Neutrophil (primary cell): ENCODE measurements around the gene CNKSR3.

Experiments
- H3K27ac ChIP-seq: fragments of 200-600 bp; sonication (generic); 2 replicates; pipeline ENCODE4 v1.5.1; 2016; ENCODE audit warnings: mild to moderate bottlenecking, moderate library complexity
- H3K27me3 ChIP-seq: fragments of 200-600 bp; sonication (generic); 2 replicates; pipeline ENCODE4 v1.6.0; 2016; ENCODE audit warnings: mild to moderate bottlenecking
- H3K36me3 ChIP-seq: fragments of 200-600 bp; sonication (generic); 2 replicates; pipeline ENCODE4 v1.5.1; 2017
- H3K4me1 ChIP-seq, 2 experiments: fragments of 200-600 bp in 1 of 2; sonication (generic) in 1 of 2; 1 replicate in 1 of 2; 2 replicates in 1 of 2; pipeline versions ENCODE4 v1.5.1 to v1.6.1; 2013 to 2016; ENCODE audit warnings: low read depth in 1 of 2, low read length in 1 of 2, mild to moderate bottlenecking in 1 of 2, moderate library complexity in 1 of 2; ENCODE audit not compliant: control insufficient read depth in 1 of 2, insufficient read depth in 1 of 2
- H3K4me3 ChIP-seq, 2 experiments: fragments of 200-600 bp in 1 of 2; sonication (generic) in 1 of 2; 1 replicate in 1 of 2; 2 replicates in 1 of 2; pipeline ENCODE4 v1.5.1; 2013 to 2016; ENCODE audit warnings: low read depth in 1 of 2, low read length in 1 of 2, mild to moderate bottlenecking in 1 of 2, moderate library complexity in 1 of 2
- H3K9me3 ChIP-seq: fragments of 200-600 bp; sonication (generic); 2 replicates; pipeline ENCODE4 v1.5.1; 2016
- TF ChIP-seq, protein P1 (sequence below): fragments of 200-600 bp; sonication (generic); IDR thresholded peaks from 2 replicates; pipeline ENCODE4 v1.5.1; 2016; ENCODE audit warnings: antibody characterized with exemption

Gene CNKSR3

DNA sequence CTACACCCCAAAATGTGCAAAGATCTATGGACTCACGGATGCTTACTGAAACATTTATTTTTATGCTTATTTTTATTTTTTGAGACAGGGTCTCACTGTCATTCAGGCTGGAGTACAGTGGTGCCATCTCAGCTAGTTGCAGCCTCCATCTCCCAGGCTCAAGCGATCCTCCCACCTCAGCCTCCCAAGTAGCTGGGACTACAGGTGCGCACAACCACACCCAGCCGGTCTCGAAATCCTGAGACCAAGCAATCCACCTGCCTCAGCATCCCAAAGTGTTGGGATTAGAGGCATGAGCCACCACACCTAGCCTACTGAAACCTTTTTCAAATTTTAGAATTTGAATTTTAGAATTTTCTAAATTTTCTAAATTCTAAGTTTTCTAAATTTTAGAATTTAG is 103.0 kb downstream of the CNKSR3 start:
- H3K4me1 ChIP-seq, result no peaks in the 10 kb centered on the region
- no peak overlapping the region for H3K27ac ChIP-seq
- H3K36me3 ChIP-seq, result no peaks in the 10 kb centered on the region
- no peaks in the 10 kb centered on the region for H3K27me3 ChIP-seq
- H3K9me3 ChIP-seq, result no peaks in the 10 kb centered on the region
- TF ChIP-seq, protein P1, sequence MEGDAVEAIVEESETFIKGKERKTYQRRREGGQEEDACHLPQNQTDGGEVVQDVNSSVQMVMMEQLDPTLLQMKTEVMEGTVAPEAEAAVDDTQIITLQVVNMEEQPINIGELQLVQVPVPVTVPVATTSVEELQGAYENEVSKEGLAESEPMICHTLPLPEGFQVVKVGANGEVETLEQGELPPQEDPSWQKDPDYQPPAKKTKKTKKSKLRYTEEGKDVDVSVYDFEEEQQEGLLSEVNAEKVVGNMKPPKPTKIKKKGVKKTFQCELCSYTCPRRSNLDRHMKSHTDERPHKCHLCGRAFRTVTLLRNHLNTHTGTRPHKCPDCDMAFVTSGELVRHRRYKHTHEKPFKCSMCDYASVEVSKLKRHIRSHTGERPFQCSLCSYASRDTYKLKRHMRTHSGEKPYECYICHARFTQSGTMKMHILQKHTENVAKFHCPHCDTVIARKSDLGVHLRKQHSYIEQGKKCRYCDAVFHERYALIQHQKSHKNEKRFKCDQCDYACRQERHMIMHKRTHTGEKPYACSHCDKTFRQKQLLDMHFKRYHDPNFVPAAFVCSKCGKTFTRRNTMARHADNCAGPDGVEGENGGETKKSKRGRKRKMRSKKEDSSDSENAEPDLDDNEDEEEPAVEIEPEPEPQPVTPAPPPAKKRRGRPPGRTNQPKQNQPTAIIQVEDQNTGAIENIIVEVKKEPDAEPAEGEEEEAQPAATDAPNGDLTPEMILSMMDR, result no peak
- no peak overlapping the region for H3K4me3 ChIP-seq

DNA sequence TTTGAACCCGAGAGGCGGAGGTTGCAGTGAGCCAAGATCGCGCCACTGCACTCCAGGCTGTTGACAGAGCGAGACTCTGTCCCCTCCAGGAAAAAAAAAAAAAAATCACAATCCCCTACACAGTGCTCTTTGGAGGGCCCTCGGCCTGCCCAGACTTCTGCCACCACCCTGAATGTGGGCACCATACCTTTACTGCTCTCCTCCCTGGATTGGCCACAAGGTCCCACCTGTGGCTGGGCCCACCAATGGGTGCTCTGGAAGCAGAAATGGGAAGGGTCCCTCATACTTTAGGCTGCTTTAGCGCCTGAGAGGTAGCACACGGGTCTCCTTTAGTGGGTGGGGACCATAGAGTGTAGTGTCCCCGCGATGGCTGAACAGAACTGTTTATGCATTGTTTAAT is 103.6 kb downstream of the CNKSR3 start:
- Histone ChIP-seq H3K4me3 (no peak overlapping the region), H3K9me3 (no peaks in the 10 kb centered on the region), H3K4me1 (no peaks in the 10 kb centered on the region), H3K27ac (no peak overlapping the region), H3K27me3 (no peaks in the 10 kb centered on the region), H3K36me3 (no peaks in the 10 kb centered on the region)
- TF ChIP-seq, protein P1, result no peak

DNA sequence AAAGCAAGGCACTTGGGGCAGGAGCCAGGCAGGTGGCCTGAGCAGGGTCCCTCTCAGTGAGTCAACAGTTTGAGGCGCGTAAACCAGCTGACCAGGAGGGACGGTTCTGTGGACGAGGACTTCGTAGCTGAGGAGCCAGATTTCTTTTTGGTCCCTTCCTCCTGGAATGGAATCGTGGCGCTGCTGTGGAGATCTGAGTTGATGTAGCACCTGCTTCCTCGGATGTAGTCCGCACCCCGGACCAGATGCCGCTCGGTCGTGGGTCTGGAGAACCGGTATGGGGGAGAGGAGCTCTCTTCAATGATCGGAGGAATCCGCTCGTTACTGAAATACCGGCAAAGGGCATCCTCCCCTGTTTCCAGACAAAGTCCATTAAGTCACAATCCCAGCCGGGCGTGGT is 104.2 kb downstream of the CNKSR3 start:
- no peaks in the 10 kb centered on the region for H3K9me3 ChIP-seq
- H3K4me1 ChIP-seq, result no peaks in the 10 kb centered on the region
- H3K36me3 ChIP-seq, result no peaks in the 10 kb centered on the region
- TF ChIP-seq, protein P1, result no peak
- no peaks in the 10 kb centered on the region for H3K27me3 ChIP-seq
- no peak overlapping the region for H3K27ac ChIP-seq
- no peak overlapping the region for H3K4me3 ChIP-seq

DNA sequence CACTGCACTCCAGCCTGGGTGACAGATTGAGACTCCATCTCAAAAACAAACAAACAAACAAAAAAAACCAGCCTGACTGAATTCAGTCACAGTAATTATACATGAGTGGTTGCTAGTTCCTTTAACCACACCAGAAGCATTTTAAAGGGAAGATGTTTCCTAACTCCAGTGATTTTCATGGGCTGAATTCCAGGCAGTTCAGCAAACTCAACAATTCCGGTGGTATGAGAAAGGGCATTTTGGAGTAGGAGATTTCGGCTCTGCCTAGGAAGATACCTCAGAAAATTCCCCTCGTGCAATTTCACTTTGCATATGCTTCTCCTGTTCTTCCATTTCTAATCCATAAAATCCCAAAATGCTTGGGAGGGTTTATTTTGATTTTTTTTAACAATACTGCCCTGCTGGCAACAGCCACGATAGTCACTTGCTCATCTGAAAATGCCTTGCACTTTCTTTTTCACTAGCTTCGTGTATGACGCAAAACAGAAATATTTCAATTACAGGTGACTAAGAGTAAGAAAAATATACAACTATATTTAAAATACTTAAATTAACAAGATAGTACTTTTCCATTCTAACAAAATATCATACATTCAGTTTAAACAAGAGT is 105.6 kb downstream of the CNKSR3 start:
- Histone ChIP-seq H3K27ac (no peak overlapping the region), H3K9me3 (no peaks in the 10 kb centered on the region), H3K27me3 (no peaks in the 10 kb centered on the region), H3K4me1 (peaks cover 9 to 10% of the 10 kb centered on the region in 2 experiments), H3K36me3 (no peaks in the 10 kb centered on the region), H3K4me3 (no peak overlapping the region)
- TF ChIP-seq, protein P1, result no peak

DNA sequence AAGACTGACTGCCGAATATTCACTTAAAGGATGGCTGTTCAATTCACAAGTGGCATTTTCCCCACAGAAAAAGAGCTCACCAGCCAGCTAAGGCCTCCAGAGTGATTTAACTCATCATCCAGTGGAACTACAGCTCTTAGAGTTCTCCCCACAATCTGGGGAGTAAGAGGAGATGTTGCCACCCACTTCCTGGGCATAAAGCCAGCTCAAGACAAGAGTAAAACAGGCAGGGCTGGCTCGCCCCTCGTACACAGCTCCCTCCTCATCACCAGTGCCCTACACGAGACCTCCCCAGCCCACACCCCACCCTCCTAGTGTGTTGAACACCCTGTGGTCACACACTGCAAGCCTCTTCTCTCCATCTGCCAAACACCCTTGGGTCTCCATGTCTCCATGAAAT is 106.7 kb downstream of the CNKSR3 start:
- TF ChIP-seq, protein P1, result no peak
- peaks cover 13 to 14% of the 10 kb centered on the region in 2 experiments for H3K4me1 ChIP-seq

More for the DNA sequence above, 106.7 kb downstream of the CNKSR3 start:
- H3K36me3 ChIP-seq, result no peaks in the 10 kb centered on the region
- no peaks in the 10 kb centered on the region for H3K27me3 ChIP-seq
- H3K27ac ChIP-seq, result no peak overlapping the region
- no peak overlapping the region for H3K4me3 ChIP-seq
- H3K9me3 ChIP-seq, result no peaks in the 10 kb centered on the region
